Measurements from ENCODE around the gene RPL10L.

RPL10L gene

DNA sequence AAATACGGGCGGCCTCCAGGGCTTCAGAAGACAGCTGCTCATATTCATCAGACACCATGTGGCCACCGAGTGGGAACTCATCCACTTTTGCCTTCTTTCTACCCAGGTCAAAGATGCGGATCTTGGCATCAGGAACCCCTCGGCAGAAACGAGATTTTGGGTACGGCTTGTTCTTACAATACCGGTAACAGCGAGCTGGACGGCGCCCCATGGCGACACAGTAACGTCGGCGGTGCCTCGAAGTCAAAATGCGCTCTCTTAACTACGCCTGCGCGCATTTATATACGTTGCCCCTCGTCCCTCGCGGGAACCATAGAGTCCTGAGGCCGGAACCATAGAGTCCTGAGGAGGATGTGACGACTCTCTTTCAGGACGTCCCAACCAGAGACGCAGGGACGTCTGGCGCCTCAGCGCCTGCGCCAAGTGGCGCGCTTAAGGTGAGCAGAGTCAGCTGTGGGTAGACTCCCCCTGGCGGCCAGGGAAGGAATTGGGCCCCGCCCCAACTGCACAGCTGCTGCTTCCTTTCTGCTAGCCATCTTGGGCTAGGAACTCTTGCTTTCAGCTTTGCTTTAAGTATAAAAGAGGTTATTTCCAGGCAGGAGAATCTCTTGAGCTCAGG is at the start of gene RPL10L:
Gene RPL10L, minus strand, starts transcription at position 256 of the 619 bp plus-strand sequence. Its CDS starts 45 bp downstream, at position 211.
- no peak for DNase-seq

DNA sequence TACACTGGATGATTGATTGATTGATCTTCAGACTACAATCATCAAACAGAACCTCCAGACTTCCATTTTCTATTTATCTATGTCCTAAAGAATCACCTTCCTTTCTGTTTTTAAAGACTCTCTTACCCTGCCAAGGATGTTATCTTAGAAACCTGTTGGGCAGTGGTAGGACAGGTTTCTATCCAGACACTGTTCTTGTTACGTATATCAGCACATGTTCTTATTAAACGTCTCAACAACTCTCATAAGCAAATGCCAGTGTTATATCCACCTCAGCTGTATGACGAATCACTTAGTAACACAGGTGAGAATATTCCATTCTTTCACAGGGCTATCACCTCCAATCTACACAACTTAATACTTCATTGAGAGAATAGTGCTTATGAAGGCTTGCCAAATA is 40.2 kb upstream of the RPL10L start:
- no peak for DNase-seq

DNA sequence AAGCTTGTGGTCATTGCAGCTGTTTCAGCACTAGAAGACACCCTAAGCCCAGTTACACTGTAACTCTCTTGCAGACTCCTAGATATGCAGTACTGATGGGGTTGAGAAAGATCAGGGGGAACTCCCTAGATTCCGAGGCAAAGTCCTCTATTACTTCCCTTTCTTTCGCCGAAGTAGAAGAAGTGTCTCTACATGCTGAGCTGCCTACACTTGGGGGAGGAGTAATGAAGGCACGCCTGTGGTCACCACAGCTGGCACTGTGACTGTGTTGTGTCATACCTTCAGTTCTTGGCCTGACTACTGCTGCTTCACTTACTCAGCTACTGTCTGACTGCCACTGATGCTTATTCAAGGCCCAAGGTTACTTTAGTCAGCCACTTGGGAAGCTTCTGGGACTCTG is 35.1 kb upstream of the RPL10L start:
- no peak for DNase-seq

DNA sequence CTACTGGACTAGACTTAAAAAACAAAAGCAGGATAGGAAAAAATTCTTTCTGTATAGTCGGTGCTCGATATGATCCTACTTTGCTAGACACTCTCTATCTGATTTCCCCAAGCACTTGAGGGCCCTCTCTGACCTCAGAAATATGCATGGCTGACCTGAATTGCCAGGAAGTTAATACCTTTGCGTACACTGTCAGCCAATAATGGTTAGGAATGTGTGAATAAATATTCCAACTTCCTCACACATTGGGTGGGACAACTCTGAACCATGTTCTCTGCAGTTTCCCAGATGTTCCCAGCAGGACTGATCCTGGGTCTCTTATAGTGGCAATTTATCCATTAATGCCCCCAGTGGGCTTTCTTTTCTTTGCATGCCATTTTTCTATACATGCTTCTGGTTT is 20.5 kb upstream of the RPL10L start:
- DNase-seq: no peak

DNA sequence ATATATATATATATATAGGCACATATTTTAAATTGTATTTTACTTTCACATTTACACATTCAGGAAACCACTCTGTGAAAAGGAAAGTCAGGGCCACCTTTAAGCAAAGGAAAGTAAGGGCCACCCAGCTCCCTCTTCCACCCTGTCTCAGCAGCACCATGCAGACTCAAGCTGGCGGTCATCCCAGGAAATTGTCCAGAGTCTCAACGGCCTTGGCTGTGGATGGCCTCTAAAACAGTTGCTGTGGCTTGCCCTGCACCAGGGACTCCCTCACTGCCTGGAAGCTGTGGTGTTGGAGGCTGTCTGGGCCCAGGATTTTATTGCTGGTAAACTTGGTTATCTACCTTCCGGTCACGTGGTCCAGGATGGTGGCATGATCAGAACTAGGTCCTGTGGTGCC is 11.8 kb upstream of the RPL10L start:
- no peak for DNase-seq

DNA sequence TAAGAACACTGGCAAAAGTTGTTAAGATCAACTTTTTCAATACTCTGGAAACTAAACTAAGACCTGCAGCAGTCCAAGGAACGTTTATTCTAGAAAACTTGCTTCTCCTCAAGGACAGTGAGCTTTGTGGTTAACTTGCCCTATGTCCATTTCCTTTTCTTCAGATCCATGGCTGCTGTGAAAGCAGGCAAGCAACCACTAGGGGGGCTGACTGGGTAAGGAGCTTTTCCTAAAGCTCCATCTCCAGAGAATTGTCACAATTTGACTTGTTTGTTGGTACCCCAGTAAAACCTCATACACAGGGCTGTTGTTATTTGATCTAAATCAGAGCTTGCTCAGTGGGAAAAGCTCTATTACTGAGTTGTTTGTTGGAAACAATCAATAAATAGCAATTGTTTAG is 10.1 kb upstream of the RPL10L start:
- DNase-seq: no peak

DNA sequence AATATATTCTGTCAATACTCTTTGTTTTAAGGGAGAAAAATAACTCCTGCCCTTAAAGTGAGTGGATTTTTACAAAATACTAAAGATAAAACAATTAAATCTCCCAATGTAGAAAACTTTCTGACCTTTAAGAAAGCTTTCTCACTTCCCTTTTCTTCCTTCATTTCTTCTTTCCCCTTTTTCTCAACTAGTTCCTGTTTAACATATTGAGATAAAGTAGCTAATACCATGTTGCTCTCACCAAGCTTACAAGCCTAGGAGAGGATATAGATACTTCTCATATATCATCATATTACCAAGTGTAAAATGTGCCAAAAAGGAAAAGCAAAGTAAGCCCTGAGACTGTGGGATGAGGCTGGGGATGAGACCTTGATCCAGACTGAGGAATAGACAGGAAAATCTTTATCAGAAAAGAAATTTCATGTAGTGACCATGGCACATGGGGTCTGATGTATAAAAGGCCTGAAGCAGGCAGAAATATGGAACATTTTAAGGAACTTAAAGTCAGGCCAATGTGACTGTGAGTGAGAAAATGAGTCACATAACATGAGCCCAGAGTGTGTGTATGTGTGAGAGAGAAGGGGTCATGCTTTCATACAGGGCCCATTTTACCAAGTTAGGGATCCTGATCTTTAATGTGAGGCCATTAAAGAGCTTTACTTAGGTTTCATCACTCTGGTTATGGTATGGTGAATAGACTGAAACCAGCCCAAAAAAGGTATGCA is 1.6 kb upstream of the RPL10L start:
- DNase-seq: no peak

DNA sequence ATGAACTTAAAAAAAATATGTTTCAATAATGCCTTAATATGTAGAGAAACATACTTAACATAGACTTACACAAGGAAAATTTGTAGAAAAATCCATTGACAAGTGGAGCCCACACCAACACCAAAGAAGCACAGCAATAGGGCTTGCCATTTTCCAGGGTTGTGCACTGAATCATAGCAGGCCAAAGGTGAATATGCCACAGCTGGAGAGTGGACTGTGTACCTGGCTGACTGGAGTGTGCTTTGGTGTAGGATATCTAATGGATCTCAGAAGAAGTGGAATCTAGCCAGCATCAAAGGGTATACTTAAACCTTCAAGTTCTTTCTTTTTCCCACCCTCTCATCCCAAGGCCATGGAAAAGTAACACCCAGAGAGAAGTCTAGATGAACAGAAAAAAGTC is 4.8 kb downstream of the RPL10L start:
- no peak for DNase-seq

DNA sequence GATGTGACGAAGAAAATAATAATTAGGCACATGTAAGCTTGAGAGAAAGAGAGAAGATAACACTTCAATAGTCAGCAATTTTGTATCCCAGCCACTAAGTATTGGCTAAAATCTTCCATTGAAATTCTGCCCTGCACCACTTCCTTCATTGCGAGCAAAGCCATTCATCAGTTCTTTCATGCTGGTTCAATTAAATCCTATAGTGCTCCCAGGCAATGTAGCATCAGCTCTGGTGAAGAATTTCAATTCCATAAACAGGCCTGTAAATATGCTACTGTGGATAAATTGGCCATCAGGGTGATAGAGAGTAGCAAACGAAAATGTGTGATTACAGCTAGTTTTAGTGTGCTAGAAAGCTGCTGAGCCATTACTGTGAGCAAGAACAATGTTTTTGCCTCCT is 24.7 kb downstream of the RPL10L start:
- DNase-seq: no peak

All from C1 segment of cervical spinal cord (tissue), 14 donors.